ENCODE measurements around the gene RASSF6. TPM values are rescaled to one million over a fixed set of nuclear protein-coding genes. Genes with fewer than 3 reads are reported as not detected.

RASSF6 gene
- total RNA-seq, 1 donor from 2014 or later = not detected

DNA sequence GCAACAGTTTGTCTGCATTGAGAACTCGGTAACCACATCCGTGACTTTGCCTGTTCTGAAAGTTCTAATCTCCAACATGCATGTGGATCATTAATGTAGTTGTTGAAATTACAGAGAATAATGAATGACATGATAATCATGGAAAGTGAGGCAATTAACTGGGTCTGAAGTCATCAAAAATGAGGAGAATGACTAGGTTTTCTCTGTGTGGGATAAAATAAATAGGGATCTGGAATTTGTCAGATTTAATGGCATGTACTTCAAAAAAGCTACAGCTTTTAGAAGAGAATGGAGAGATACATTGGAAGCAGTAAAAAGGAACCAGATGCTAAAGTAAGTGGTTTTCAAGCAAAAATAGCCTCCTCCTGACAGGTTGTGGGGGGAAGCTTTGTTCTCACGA, 79.4 kb downstream of the RASSF6 start:
- Mint-ChIP-seq H3K9me3 (peaks cover 10% of the 10 kb centered on the region), H3K27me3 (ENCODE audit: insufficient read depth, low read depth) (peaks cover 10% of the 10 kb centered on the region), H3K36me3 (no peaks in the 10 kb centered on the region), H3K27ac (no peak overlapping the region), H3K4me1 (no peaks in the 10 kb centered on the region), H3K4me3 (no peak overlapping the region)
- Histone ChIP-seq H3K4me1 (no peaks in the 10 kb centered on the region), H3K79me2 (ENCODE audit: low read depth) (no peaks in the 10 kb centered on the region), H3K4me3 (no peak overlapping the region), H3K27ac (no peak overlapping the region), H3K27me3 (no peaks in the 10 kb centered on the region), H3K9ac (no peak overlapping the region), H3K9me3 (ENCODE audit: low read depth) (no peaks in the 10 kb centered on the region), H4K20me1 (ENCODE audit: low read depth) (no peaks in the 10 kb centered on the region), H2AFZ (replicated peaks) (no peak overlapping the region), H3K36me3 (no peaks in the 10 kb centered on the region), H3K4me2 (no peak overlapping the region), H3F3A (ENCODE audit: low read depth) (no peaks in the 10 kb centered on the region)
- DNase-seq (ENCODE audit: low spot score) = no peak
- no peak for TF ChIP-seq EZH2 (IDR thresholded peaks at IDR 0.05)

DNA sequence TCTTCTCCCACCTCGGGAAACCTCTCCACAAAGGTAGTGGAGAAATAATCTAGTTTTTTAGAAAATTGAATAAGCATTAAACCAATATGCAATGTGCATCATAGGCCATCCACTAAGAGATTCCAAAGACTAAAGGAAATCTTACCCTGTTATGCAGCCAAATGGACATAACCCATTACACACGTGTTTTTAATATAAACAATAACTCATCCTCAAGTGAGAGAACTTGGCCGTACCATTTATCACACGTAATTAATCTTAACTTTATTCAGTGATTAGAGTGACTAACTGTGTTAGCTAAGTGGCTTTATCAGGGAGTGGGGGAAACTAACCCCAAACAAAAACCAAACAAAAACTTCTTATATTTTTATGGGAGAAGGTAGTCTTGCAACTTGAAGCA, 80.8 kb downstream of the RASSF6 start:
- H3K4me3 Mint-ChIP-seq = no peak overlapping the region
- H3K4me1 Mint-ChIP-seq = no peaks in the 10 kb centered on the region
- no peaks in the 10 kb centered on the region for H3K4me1 ChIP-seq
- H3K4me2 ChIP-seq = no peak overlapping the region
- peaks cover 5% of the 10 kb centered on the region for H3K9me3 Mint-ChIP-seq
- no peaks in the 10 kb centered on the region for H3K79me2 ChIP-seq (ENCODE audit: low read depth)
- TF ChIP-seq EZH2phosphoT487 (IDR thresholded peaks at IDR 0.05) (no peak), EZH2 (IDR thresholded peaks at IDR 0.05) (no peak)
- TF ChIP-seq, protein P1, sequence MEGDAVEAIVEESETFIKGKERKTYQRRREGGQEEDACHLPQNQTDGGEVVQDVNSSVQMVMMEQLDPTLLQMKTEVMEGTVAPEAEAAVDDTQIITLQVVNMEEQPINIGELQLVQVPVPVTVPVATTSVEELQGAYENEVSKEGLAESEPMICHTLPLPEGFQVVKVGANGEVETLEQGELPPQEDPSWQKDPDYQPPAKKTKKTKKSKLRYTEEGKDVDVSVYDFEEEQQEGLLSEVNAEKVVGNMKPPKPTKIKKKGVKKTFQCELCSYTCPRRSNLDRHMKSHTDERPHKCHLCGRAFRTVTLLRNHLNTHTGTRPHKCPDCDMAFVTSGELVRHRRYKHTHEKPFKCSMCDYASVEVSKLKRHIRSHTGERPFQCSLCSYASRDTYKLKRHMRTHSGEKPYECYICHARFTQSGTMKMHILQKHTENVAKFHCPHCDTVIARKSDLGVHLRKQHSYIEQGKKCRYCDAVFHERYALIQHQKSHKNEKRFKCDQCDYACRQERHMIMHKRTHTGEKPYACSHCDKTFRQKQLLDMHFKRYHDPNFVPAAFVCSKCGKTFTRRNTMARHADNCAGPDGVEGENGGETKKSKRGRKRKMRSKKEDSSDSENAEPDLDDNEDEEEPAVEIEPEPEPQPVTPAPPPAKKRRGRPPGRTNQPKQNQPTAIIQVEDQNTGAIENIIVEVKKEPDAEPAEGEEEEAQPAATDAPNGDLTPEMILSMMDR (IDR thresholded peaks at IDR 0.05) = no peak
- no peak overlapping the region for H3K27ac Mint-ChIP-seq
- H3K27me3 Mint-ChIP-seq (ENCODE audit: insufficient read depth, low read depth) = peaks cover 3% of the 10 kb centered on the region
- no peak for DNase-seq (ENCODE audit: low spot score)
- H3K27ac ChIP-seq = no peak overlapping the region
- no peak overlapping the region for H2AFZ ChIP-seq (replicated peaks)
- no peaks in the 10 kb centered on the region for H3K36me3 Mint-ChIP-seq
- no peaks in the 10 kb centered on the region for H3F3A ChIP-seq (ENCODE audit: low read depth)
- H4K20me1 ChIP-seq (ENCODE audit: low read depth) = no peaks in the 10 kb centered on the region
- H3K4me3 ChIP-seq = no peak overlapping the region
- no peak overlapping the region for H3K9ac ChIP-seq
- no peaks in the 10 kb centered on the region for H3K9me3 ChIP-seq (ENCODE audit: low read depth)
- H3K27me3 ChIP-seq = no peaks in the 10 kb centered on the region
- H3K36me3 ChIP-seq = no peaks in the 10 kb centered on the region

DNA sequence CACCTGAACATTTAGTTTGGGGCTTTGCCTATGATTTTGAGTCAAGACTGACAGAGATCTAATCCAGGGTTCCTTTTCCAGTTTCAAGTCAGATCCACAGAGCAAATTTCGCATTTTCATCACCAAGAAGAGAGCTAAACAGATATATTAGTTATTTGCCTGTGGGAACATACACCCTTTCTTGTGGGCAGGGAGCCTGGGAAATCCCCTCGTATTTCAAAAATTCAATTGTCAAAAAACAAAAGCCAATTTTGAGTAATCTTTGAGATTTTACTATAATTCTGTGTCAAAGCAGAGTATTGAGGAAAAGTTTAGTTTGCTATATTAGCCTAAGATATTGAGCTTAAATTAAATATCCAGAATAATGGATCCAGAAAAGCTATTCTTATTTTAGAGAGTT, 82.1 kb downstream of the RASSF6 start:
- Mint-ChIP-seq H3K4me3 (no peak overlapping the region), H3K27me3 (ENCODE audit: insufficient read depth, low read depth) (peaks cover 7% of the 10 kb centered on the region), H3K27ac (no peak overlapping the region), H3K4me1 (peaks cover 5% of the 10 kb centered on the region), H3K36me3 (no peaks in the 10 kb centered on the region), H3K9me3 (no peaks in the 10 kb centered on the region)
- TF ChIP-seq EZH2phosphoT487 (IDR thresholded peaks at IDR 0.05) (no peak), EZH2 (IDR thresholded peaks at IDR 0.05) (no peak)
- TF ChIP-seq, protein P1 (IDR thresholded peaks at IDR 0.05) = no peak
- no peak overlapping the region for H3K27ac ChIP-seq
- DNase-seq (ENCODE audit: low spot score) = no peak
- H3K36me3 ChIP-seq = no peaks in the 10 kb centered on the region
- no peak overlapping the region for H3K4me3 ChIP-seq
- no peaks in the 10 kb centered on the region for H3K79me2 ChIP-seq (ENCODE audit: low read depth)
- no peaks in the 10 kb centered on the region for H4K20me1 ChIP-seq (ENCODE audit: low read depth)
- H3K4me2 ChIP-seq = no peak overlapping the region
- H2AFZ ChIP-seq (replicated peaks) = no peak overlapping the region
- H3K4me1 ChIP-seq = no peaks in the 10 kb centered on the region
- no peaks in the 10 kb centered on the region for H3K27me3 ChIP-seq
- H3F3A ChIP-seq (ENCODE audit: low read depth) = no peaks in the 10 kb centered on the region
- H3K9ac ChIP-seq = no peak overlapping the region
- H3K9me3 ChIP-seq (ENCODE audit: low read depth) = no peaks in the 10 kb centered on the region

DNA sequence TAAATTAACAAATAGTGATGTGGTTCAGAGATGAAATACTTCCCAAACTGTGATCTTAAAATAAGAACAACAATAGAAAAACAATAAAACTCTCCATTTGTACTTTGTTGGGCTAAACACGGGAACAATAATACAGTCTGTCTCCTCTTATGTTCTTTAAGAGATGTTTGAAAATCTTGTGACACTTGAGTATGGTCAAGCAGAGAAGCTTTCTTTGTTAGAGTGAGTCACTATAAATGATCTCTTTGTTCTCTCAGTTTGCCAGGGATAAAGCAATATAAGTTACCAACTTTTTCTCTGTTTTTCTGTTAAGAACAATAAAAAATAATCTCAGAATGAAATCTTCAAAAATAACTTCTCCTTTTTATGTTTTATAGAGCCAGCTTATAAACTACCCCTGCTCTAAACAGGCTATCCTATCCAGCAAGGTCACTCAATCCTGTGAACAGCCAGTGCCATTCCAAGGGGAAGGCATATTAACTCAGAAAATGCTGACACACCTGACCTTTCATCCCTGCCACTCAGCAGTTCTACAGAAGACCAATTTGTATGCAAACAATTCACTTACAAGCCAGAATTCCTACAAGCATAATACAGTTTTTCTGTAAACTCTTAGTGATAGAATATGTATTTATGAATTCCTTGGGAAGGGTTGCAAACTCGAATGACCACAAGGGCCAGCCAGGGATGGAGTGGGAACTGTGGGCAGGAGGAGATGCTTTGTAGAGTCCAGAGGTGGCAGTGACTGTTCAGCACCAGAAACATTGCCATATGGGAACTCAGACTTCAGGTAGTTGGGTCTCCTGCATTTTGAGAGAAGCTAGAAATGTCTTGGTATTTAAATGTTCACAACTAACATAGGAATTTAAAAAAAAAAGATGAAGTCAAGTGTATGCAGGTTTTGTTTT, 86.5 kb downstream of the RASSF6 start:
- no peak overlapping the region for H3K4me3 ChIP-seq
- no peaks in the 10 kb centered on the region for H3K36me3 ChIP-seq
- Mint-ChIP-seq H3K9me3 (no peaks in the 10 kb centered on the region), H3K27ac (no peak overlapping the region), H3K36me3 (no peaks in the 10 kb centered on the region), H3K4me1 (peaks cover 5% of the 10 kb centered on the region), H3K27me3 (ENCODE audit: insufficient read depth, low read depth) (peaks cover 6% of the 10 kb centered on the region), H3K4me3 (no peak overlapping the region)
- no peak overlapping the region for H3K27ac ChIP-seq
- no peaks in the 10 kb centered on the region for H3K27me3 ChIP-seq
- no peak overlapping the region for H3K9ac ChIP-seq
- H4K20me1 ChIP-seq (ENCODE audit: low read depth) = no peaks in the 10 kb centered on the region
- no peaks in the 10 kb centered on the region for H3K79me2 ChIP-seq (ENCODE audit: low read depth)
- TF ChIP-seq EZH2 (IDR thresholded peaks at IDR 0.05) (no peak), EZH2phosphoT487 (IDR thresholded peaks at IDR 0.05) (no peak)
- TF ChIP-seq, protein P1 (IDR thresholded peaks at IDR 0.05) = no peak
- no peaks in the 10 kb centered on the region for H3F3A ChIP-seq (ENCODE audit: low read depth)
- no peak overlapping the region for H2AFZ ChIP-seq (replicated peaks)
- no peaks in the 10 kb centered on the region for H3K9me3 ChIP-seq (ENCODE audit: low read depth)
- DNase-seq (ENCODE audit: low spot score) = no peak
- no peak overlapping the region for H3K4me2 ChIP-seq
- H3K4me1 ChIP-seq = no peaks in the 10 kb centered on the region

Measured in neural progenitor cell (in vitro differentiated cells).